GM23248 (cell line): Measurements from ENCODE around the gene CPEB1.

Source experiments
- EZH2 ChIP-seq: fragments of 200-600 bp; sonication (generic); IDR thresholded peaks from 2 replicates; pipeline ENCODE4 v1.6.1; 2018; ENCODE audit warnings: antibody characterized with exemption, mild to moderate bottlenecking; ENCODE audit not compliant: insufficient read depth, poor library complexity, severe bottlenecking
- EZH2phosphoT487 ChIP-seq: fragments of 200-600 bp; sonication (generic); IDR thresholded peaks from 2 replicates; pipeline ENCODE4 v1.6.1; 2018; ENCODE audit warnings: antibody characterized with exemption, moderate library complexity, mild to moderate bottlenecking, low read depth; ENCODE audit not compliant: insufficient read depth

DNA sequence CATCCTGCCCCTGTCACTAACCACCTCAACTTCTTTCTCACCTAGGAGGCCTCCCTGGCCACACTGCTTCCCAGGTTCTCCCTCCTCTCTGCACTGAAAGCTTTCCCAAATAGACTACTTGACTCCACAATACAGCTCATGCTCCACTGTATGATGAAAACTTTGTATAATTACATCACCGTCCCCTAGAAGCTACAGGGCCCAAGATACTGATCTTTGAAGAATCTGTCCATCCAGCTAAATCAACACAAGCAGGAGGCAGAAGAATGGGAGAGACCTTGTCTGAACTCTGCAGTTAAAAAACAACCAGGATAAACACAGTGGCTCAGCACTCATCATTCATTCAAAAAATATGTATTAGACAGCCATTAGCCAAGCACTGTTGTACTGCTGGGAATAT, 80.5 kb downstream of the CPEB1 start:
- TF ChIP-seq EZH2phosphoT487, result no peak
- TF ChIP-seq EZH2, result no peak
